Psoas muscle (tissue), 8 donors: Measurements from ENCODE around the gene AP2A1. TPM values are rescaled to one million over a fixed set of nuclear protein-coding genes. Genes with fewer than 3 reads are reported as not detected.

Experiments
- ATAC-seq, 4 donors: fragments of 200-7000 bp; cut with Tn5 transposase; one replicate each; pipeline ENCODE4 v1.9.1; 2020; ENCODE audit warnings: moderate library complexity in 3 of 4, mild to moderate bottlenecking in 2 of 4
- DNase-seq, 2 donors: peaks; one replicate each; pipeline ENCODE4 v3.0.0-alpha.2; 2020
- H3K27ac ChIP-seq: fragments of 200-600 bp; one replicate; pipeline ENCODE4 v1.8.0; 2022
- H3K27me3 ChIP-seq, 3 donors: fragments of 200-600 bp in 1 of 3; one replicate each; pipeline versions ENCODE4 v1.6.1 to v1.8.0; 2013 to 2022; ENCODE audit warnings: low read length in 2 of 3, mild to moderate bottlenecking in 2 of 3, moderate library complexity in 1 of 3; ENCODE audit not compliant: insufficient read depth in 3 of 3
- H3K36me3 ChIP-seq, 2 donors: fragments of 200-600 bp in 1 of 2; one replicate each; pipeline versions ENCODE4 v1.6.1 to v1.8.0; 2013 to 2022; ENCODE audit warnings: low read depth in 1 of 2, mild to moderate bottlenecking in 1 of 2, moderate library complexity in 1 of 2; ENCODE audit not compliant: insufficient read depth in 1 of 2
- H3K4me1 ChIP-seq: fragments of 200-600 bp; one replicate; pipeline ENCODE4 v1.8.0; 2022
- H3K4me3 ChIP-seq: fragments of 200-600 bp; one replicate; pipeline ENCODE4 v1.8.0; 2022; ENCODE audit warnings: mild to moderate bottlenecking
- H3K9me3 ChIP-seq: fragments of 200-600 bp; one replicate; pipeline ENCODE4 v1.8.0; 2022
- CTCF ChIP-seq: fragments of 200-600 bp; IDR thresholded peaks from one replicate; pipeline ENCODE4 v1.8.0; 2022; ENCODE audit warnings: antibody characterized with exemption
- WGBS, 3 donors: extraction: QIAGEN DNeasy Blood & Tissue Kit; methylation state at CpG; one replicate each; pipeline versions ENCODE4 v1.1.6 to v1.1.7; 2013; 5-methylcytosine and 5-hydroxymethylcytosine counted together
- intact Hi-C, 2 donors: fragments of 100-400 bp; cut with DNase I; formaldehyde crosslinking; loops; one replicate each; pipeline versions ENCODE4 v1.11.0 to v1.14.2; 2022
- polyA plus RNA-seq, 3 donors: library from polyadenylated mRNA; stranded (reverse); fragments of 200-250 nt; gene quantifications; one replicate each; pipeline ENCODE4 v1.2.3, GENCODE V29; 2013
- total RNA-seq, 4 donors: library from RNA; stranded (reverse); fragmentation: NEBNext Ultra II Directional in 2 of 4; extraction: Animal tissue kit (Norgen Biotek cat#: 25700) in 2 of 4; gene quantifications; one replicate each; pipeline versions ENCODE4 v1.2.1 to v1.2.4, GENCODE V29; 2021 to 2023
- donor health status: healthy with polysubstance abuse.
- donor health status: DM: no; HTN: no; CAD: no; lungs with moderate emphysema.
- donor health status: Bipolar disorder and iron deficiency.
- donor health status: healthy.
- donor health status: DM: yes; HTN: yes; CAD: no.
- donor health status: DM: no; HTN: no; CAD: no.
- donor health status: DM: no; HTN: no; CAD: no.
- donor health status: DM: yes; HTN: yes; CAD: no.

Gene AP2A1
- total and polyA plus RNA-seq, 7 donors = 58.2 to 102 (median 81.0) TPM

- Histone ChIP-seq H3K9me3 (no peaks in the 10 kb centered on the region), H3K27ac (no peak overlapping the region), H3K36me3 (peaks cover 3 to 32% of the 10 kb centered on the region in 2 donors), H3K4me1 (no peaks in the 10 kb centered on the region), H3K27me3 (no peaks in the 10 kb centered on the region), H3K4me3 (no peak overlapping the region)
- intact Hi-C loops = no loop called here
- no peak for ATAC-seq
- TF ChIP-seq CTCF = no peak
- 82 to 86% (median 85%) methylated on average over 11 of the region's 11 CpGs for WGBS, 3 donors
- no peak for DNase-seq
These were observed 13.1 kb downstream of the AP2A1 start for GRCh38 chr19:49779731-49780555.

- Histone ChIP-seq H3K27me3 (no peaks in the 10 kb centered on the region), H3K27ac (no peak overlapping the region), H3K4me1 (no peaks in the 10 kb centered on the region), H3K4me3 (no peak overlapping the region), H3K9me3 (no peaks in the 10 kb centered on the region), H3K36me3 (peaks cover 3 to 37% of the 10 kb centered on the region in 2 donors)
- intact Hi-C loops = no loop called here
- ATAC-seq = no peak
- TF ChIP-seq CTCF = no peak
- 83 to 89% (median 86%) methylated on average over 8 of the region's 8 CpGs for WGBS, 3 donors
- no peak for DNase-seq
These were observed 14.1 kb downstream of the AP2A1 start for GRCh38 chr19:49780861-49781260.

- Histone ChIP-seq H3K4me3 (no peak overlapping the region), H3K9me3 (no peaks in the 10 kb centered on the region), H3K27ac (no peak overlapping the region), H3K4me1 (no peaks in the 10 kb centered on the region), H3K36me3 (peaks cover 3 to 38% of the 10 kb centered on the region in 2 donors), H3K27me3 (no peaks in the 10 kb centered on the region)
- DNase-seq (no peak), ATAC-seq (no peak)
- no peak for TF ChIP-seq CTCF
- intact Hi-C loops = no loop called here
- WGBS, 3 donors = 90 to 96% (median 91%) methylated on average over 7 of the region's 7 CpGs
These were observed 14.6 kb downstream of the AP2A1 start for GRCh38 chr19:49781394-49781793.

GRCh38 chr19:49782515-49782914, 15.7 kb downstream of the AP2A1 start:
- ATAC-seq (no peak), DNase-seq (no peak)
- intact Hi-C loops = no loop called here
- Histone ChIP-seq H3K9me3 (no peaks in the 10 kb centered on the region), H3K27ac (no peak overlapping the region), H3K4me1 (no peaks in the 10 kb centered on the region), H3K36me3 (peaks cover 3 to 40% of the 10 kb centered on the region in 2 donors), H3K27me3 (no peaks in the 10 kb centered on the region), H3K4me3 (no peak overlapping the region)
- TF ChIP-seq CTCF = no peak
- WGBS, 3 donors = 96 to 98% (median 97%) methylated on average over 18 of the region's 18 CpGs
